Subcutaneous abdominal adipose tissue (tissue), 5 donors: ENCODE measurements around the gene SLC27A1.
A peak's percentile ranks its signal among the peaks of the same experiment; 100 is the strongest.

Source experiments
- H3K27ac ChIP-seq: one replicate; pipeline ENCODE4 v1.7.0; 2013; ENCODE audit warnings: low read depth, mild to moderate bottlenecking, inconsistent platforms, low read length, moderate library complexity
- H3K27me3 ChIP-seq, 5 donors: one replicate each; pipeline ENCODE4 v1.7.0; 2013; ENCODE audit warnings: low read length in 5 of 5, inconsistent platforms in 1 of 5; ENCODE audit not compliant: control insufficient read depth in 5 of 5, insufficient read depth in 4 of 5
- H3K36me3 ChIP-seq, 5 donors: one replicate each; pipeline ENCODE4 v1.7.0; 2013; ENCODE audit warnings: low read length in 5 of 5; ENCODE audit not compliant: control insufficient read depth in 5 of 5, insufficient read depth in 5 of 5
- H3K4me1 ChIP-seq, 5 donors: one replicate each; pipeline ENCODE4 v1.7.0; 2013; ENCODE audit warnings: low read length in 5 of 5, mild to moderate bottlenecking in 3 of 5, moderate library complexity in 1 of 5; ENCODE audit not compliant: control insufficient read depth in 5 of 5, insufficient read depth in 5 of 5
- H3K4me3 ChIP-seq, 5 donors: one replicate each; pipeline ENCODE4 v1.7.0; 2013; ENCODE audit warnings: low read length in 5 of 5, low read depth in 1 of 5
- H3K9ac ChIP-seq, 5 donors: one replicate each; pipeline ENCODE4 v1.7.0; 2013; ENCODE audit warnings: low read length in 5 of 5, mild to moderate bottlenecking in 4 of 5, moderate library complexity in 3 of 5
- H3K9me3 ChIP-seq, 5 donors: one replicate each; pipeline ENCODE4 v1.7.0; 2013; ENCODE audit warnings: low read length in 5 of 5; ENCODE audit not compliant: control insufficient read depth in 5 of 5
- donor health status: healthy.
- donor health status: healthy.
- donor health status: healthy.
- donor health status: healthy.
- donor health status: healthy.

The SLC27A1 gene

DNA sequence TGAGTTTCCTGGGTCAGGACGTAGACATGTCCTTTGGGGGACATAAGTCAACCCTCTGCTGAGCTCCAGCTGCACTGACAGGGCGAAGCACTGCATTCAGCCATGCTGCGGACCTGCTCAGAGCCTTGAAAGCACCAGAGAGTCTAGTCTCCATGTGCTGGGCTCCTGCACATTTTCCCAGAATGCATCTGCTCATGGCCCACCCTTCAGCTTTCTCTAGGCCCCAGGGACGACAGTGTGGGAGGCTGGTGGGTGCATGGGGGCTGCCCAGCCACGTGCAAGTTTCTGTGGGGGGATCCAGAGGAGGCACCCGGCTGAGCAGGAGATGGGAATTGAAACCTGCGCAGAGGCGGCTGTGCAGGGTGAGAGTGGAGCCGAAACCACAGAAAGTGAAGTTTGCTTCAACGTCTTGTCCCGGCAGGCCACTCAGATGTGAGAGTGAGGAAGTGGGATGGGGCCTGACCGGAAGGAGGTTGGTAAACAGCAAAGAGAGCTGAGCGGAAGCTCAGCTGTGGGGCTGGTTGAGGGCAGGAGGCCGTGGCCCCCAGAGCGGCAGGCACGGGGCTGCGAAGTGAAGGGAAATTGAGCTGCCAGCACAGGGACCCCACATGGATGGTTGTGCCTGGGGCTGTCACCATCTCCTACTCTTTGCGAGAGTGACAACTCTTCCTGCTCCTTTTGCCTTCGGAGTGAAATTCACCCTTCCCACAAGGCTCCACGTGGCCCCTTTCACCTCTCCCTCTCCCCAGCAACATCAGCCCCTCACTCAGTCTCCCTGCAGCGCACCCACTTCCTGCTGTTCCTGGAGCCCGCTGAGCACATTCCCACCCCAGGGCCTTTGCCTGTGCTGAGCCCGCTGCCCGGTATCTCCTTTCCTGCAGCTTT, 52.9 kb downstream of the SLC27A1 start:
- H3K4me1 ChIP-seq: peaks cover 5 to 20% (median 13%) of the 10 kb centered on the region in 5 donors
- H3K9ac ChIP-seq: peak overlapping the region in 2 of 5 donors; percentile 10 to 35
- H3K27ac ChIP-seq: no peak overlapping the region
- peaks cover 0 to 5% (median 0%) of the 10 kb centered on the region in 5 donors for H3K27me3 ChIP-seq
- peak overlapping the region in 3 of 5 donors; percentile 22 to 39 (median 26) for H3K4me3 ChIP-seq
- peaks cover 0 to 12% (median 8%) of the 10 kb centered on the region in 5 donors for H3K36me3 ChIP-seq
- H3K9me3 ChIP-seq: peaks cover 0 to 6% (median 0%) of the 10 kb centered on the region in 5 donors

DNA sequence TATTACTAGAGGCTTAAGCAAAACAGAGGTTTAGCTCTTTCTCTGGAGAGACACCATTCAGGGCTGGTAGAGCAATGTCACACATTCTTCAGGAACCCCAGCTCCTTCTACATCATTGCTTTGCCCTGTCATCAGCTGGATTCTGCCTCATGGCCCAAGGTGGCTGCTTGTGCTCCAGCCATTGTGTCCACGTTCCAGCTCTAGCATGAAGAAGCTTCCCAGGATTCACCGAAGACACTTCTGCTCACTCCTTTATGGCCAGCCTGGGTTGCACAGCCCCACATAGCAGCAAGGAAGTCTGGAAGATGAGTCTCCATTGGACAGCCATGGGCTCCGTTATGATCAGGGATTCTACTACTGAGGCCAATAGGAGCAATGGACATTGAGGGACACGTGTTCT, 54.3 kb downstream of the SLC27A1 start:
- Histone ChIP-seq H3K36me3 (peaks cover 0 to 12% (median 7%) of the 10 kb centered on the region in 5 donors), H3K9me3 (peaks cover 0 to 14% (median 11%) of the 10 kb centered on the region in 5 donors), H3K4me3 (no peak overlapping the region), H3K4me1 (peaks cover 5 to 20% (median 13%) of the 10 kb centered on the region in 5 donors), H3K27ac (no peak overlapping the region), H3K9ac (no peak overlapping the region), H3K27me3 (peaks cover 0 to 5% (median 0%) of the 10 kb centered on the region in 5 donors)

DNA sequence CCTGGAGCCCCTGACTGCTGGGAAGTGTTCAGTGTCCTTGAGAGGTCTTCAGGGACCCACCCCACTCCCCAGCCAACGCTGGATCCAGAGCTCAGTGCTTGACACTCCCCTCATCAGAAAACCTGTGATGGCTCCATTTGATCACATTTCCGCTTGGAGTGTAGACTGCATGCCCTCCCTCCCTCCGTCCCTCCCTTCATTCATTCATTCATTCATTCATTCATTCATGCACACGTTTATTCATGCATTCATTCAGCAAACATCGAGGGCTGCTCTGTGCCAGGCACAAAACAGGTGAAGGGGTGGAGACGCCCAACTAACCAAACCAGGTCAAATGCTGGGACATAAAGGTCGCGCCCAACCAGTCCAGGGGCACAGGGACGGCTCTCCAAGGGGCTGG, 54.8 kb downstream of the SLC27A1 start:
- Histone ChIP-seq H3K27ac (no peak overlapping the region), H3K4me1 (peaks cover 5 to 20% (median 13%) of the 10 kb centered on the region in 5 donors), H3K36me3 (peaks cover 0 to 8% (median 4%) of the 10 kb centered on the region in 5 donors), H3K4me3 (no peak overlapping the region), H3K9me3 (peaks cover 0 to 14% (median 11%) of the 10 kb centered on the region in 5 donors), H3K9ac (no peak overlapping the region), H3K27me3 (peaks cover 0 to 5% (median 0%) of the 10 kb centered on the region in 5 donors)

DNA sequence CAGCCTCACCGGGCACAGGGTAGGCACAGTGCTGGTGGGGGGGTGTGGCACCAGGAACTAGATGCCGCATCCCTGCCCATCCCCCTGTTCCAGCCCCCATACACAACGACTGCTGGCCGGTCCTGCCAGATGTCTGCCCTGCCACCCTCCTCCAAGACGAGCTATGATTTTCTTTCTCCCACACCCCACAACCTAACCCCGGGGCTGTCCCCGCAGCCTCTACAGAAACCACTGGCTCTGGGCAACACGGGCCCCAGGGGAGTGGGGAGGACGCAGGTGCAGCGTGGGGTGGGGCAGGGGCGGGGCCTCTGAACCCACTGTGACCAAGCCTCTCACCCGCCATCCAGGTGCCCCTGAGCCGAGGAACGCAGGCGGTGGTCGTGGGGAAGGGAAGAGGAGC, 56.6 kb downstream of the SLC27A1 start:
- Histone ChIP-seq H3K9me3 (peaks cover 0 to 14% (median 11%) of the 10 kb centered on the region in 5 donors), H3K36me3 (no peaks in the 10 kb centered on the region), H3K4me1 (peaks cover 5 to 22% (median 13%) of the 10 kb centered on the region in 5 donors), H3K4me3 (no peak overlapping the region), H3K27me3 (peaks cover 0 to 8% (median 0%) of the 10 kb centered on the region in 5 donors), H3K27ac (no peak overlapping the region), H3K9ac (no peak overlapping the region)

DNA sequence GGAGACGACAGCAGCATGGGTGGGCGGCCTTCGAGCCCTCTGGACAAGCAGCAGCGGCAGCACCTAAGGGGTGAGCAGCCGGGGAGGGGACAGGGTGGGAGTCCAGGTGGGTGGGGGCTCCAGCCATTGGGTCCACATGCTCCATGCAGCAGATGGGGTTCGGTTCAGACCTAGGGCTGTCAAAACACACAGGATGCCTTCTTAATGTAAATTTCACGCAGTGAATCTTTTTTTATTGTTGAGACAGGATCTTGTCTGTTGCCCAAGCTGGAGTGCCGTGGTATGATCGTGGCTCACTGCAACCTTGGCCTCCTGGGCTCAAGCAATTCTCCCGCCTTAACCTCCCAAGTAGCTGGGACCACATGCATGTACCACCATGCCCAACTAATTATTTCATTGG, 57.0 kb downstream of the SLC27A1 start:
- H3K4me1 ChIP-seq: peaks cover 5 to 20% (median 13%) of the 10 kb centered on the region in 5 donors
- peaks cover 0 to 14% (median 11%) of the 10 kb centered on the region in 5 donors for H3K9me3 ChIP-seq
- no peak overlapping the region for H3K4me3 ChIP-seq
- no peaks in the 10 kb centered on the region for H3K36me3 ChIP-seq
- no peak overlapping the region for H3K9ac ChIP-seq
- H3K27ac ChIP-seq: no peak overlapping the region
- H3K27me3 ChIP-seq: peaks cover 0 to 12% (median 0%) of the 10 kb centered on the region in 5 donors

DNA sequence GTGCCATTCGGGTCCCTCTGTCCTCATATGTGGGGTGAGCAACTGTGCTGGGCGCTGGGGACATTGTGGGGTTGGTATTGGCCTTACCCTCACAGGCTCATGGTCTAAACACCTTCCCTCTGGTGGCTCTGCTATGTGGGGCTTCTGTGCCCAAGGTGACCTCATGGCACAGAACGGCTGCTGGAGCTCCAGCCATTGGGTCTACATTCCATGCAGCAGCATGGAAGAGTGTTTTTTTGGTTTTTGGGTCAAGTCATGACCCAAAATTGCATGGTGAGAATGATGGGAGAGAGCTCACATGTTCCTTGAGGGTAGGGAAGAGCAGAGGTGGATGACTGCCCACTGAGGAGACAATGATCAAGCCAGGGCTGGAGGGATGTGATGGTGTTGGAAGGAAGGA, 58.3 kb downstream of the SLC27A1 start:
- no peak overlapping the region for H3K9ac ChIP-seq
- peaks cover 0 to 12% (median 0%) of the 10 kb centered on the region in 5 donors for H3K27me3 ChIP-seq
- no peak overlapping the region for H3K4me3 ChIP-seq
- no peak overlapping the region for H3K27ac ChIP-seq
- H3K36me3 ChIP-seq: no peaks in the 10 kb centered on the region
- H3K4me1 ChIP-seq: peaks cover 0 to 7% (median 2%) of the 10 kb centered on the region in 5 donors
- peaks cover 0 to 14% (median 11%) of the 10 kb centered on the region in 5 donors for H3K9me3 ChIP-seq

DNA sequence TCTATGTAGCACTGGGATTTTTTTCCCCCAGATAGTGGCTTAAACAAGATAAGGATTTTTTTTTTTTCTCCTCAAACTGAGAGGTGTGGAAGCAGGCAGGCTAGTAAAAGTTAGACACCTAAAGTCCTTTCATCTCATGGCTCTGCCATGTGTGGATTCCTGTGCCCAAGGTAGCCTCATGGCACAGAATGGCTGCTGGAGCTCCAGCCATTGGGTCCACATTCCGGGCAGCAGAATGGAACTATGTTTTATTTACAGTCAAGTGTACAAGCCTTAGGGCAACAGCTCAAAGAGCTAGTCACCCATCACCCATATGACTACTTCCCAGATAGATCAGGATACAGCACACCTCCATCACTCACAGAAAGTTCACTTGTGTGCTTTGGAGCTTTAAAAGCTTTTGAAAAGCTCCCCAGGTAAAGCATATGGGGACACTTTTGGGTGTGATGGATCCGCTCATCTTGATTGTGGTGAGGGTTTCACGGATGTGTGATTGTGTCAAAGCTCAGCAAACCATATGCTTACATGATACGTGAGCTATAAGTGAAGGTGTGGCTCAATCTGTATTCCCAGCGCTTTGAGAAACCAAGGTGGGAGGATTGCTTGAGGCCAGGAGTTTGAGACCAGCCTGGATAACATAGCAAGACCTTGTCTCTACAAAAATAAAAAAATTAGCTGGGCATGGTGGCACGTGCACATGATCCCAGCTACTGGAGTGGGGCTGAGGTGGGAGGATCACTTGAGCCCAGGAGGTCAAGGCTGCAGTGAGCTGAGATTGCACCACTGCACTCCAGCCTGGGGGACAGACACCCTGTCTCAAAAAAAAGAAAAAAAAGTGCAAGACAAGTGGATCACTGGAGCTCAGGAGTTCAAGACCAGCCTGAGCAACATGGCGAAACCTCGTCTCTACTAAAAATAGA, 59.2 kb downstream of the SLC27A1 start:
- Histone ChIP-seq H3K4me1 (peaks cover 0 to 3% (median 0%) of the 10 kb centered on the region in 5 donors), H3K9ac (no peak overlapping the region), H3K4me3 (no peak overlapping the region), H3K9me3 (peaks cover 0 to 14% (median 11%) of the 10 kb centered on the region in 5 donors), H3K27ac (no peak overlapping the region), H3K27me3 (peaks cover 0 to 12% (median 0%) of the 10 kb centered on the region in 5 donors), H3K36me3 (no peaks in the 10 kb centered on the region)

DNA sequence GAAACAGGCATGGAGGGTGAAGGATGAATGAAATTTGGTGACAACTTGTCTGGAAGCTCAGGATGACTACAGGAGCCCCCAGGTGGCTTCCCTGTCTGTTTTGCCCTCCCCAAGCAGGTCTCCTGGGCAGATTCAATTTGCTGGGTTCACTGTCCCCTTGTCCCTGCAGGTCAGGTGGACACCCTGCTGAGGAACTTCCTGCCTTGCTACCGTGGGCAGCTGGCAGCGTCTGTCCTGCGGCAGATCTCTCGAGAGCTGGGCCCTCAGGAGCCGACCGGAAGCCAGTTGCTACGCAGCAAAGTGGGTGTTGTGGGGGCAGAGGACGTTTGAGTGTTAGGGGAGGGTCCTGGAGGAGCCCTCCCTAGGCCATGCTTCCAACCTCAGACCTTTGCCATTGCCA, 60.3 kb downstream of the SLC27A1 start:
- Histone ChIP-seq H3K27me3 (peaks cover 0 to 10% (median 0%) of the 10 kb centered on the region in 5 donors), H3K9me3 (peaks cover 0 to 13% (median 11%) of the 10 kb centered on the region in 5 donors), H3K27ac (no peak overlapping the region), H3K9ac (no peak overlapping the region), H3K4me3 (no peak overlapping the region), H3K4me1 (peaks cover 0 to 3% (median 0%) of the 10 kb centered on the region in 5 donors), H3K36me3 (no peaks in the 10 kb centered on the region)

DNA sequence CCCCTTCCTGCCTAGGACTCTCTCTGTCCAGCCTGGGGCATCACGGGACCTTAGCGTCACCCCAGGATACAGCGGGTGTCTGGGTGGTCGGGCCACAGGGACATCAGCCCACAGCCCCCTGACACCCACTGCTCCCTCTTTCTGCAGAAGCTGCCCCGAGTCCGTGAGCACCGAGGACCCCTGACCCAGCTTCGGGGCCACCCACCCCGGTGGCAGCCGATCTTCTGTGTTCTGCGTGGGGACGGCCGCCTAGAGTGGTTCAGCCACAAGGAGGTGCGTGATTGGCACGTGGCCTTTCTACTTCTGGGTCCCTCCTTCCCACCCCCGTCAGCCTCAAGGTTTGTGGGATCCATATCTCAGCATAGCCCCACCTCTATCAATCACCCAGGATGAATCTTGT, 61.8 kb downstream of the SLC27A1 start:
- H3K27ac ChIP-seq: no peak overlapping the region
- no peaks in the 10 kb centered on the region for H3K36me3 ChIP-seq
- H3K27me3 ChIP-seq: peaks cover 0 to 10% (median 0%) of the 10 kb centered on the region in 5 donors
- no peak overlapping the region for H3K9ac ChIP-seq
- H3K4me1 ChIP-seq: peaks cover 0 to 3% (median 0%) of the 10 kb centered on the region in 5 donors
- H3K4me3 ChIP-seq: no peak overlapping the region
- peaks cover 0 to 13% (median 11%) of the 10 kb centered on the region in 5 donors for H3K9me3 ChIP-seq
